ENCODE data around the gene USP5.

Gene USP5

GRCh38 chr12:6830286-6830890 lies 21.6 kb upstream of the USP5 start:
- DNase-seq = no peak
- peaks cover 44% of the 10 kb centered on the region for H3K27me3 Mint-ChIP-seq
- H3K4me1 Mint-ChIP-seq (ENCODE audit: low read depth) = peaks cover 27% of the 10 kb centered on the region
- no peaks in the 10 kb centered on the region for H3K9me3 Mint-ChIP-seq
- H3K4me3 Mint-ChIP-seq = no peak overlapping the region
- H3K27ac Mint-ChIP-seq = no peak overlapping the region
- no peaks in the 10 kb centered on the region for H3K36me3 Mint-ChIP-seq (ENCODE audit: low read depth)

- DNase-seq = no peak
- Mint-ChIP-seq H3K4me1 (ENCODE audit: low read depth) (peaks cover 27% of the 10 kb centered on the region), H3K4me3 (no peak overlapping the region), H3K9me3 (no peaks in the 10 kb centered on the region), H3K27me3 (peaks cover 40% of the 10 kb centered on the region), H3K36me3 (ENCODE audit: low read depth) (no peaks in the 10 kb centered on the region), H3K27ac (no peak overlapping the region)
Observed at GRCh38 chr12:6830999-6831398, 21.0 kb upstream of the USP5 start.

- Mint-ChIP-seq H3K4me3 (no peak overlapping the region), H3K27ac (no peak overlapping the region), H3K36me3 (ENCODE audit: low read depth) (no peaks in the 10 kb centered on the region), H3K27me3 (peaks cover 35% of the 10 kb centered on the region), H3K9me3 (no peaks in the 10 kb centered on the region), H3K4me1 (ENCODE audit: low read depth) (peaks cover 27% of the 10 kb centered on the region)
- no peak for DNase-seq
Observed at GRCh38 chr12:6831450-6831995, 20.4 kb upstream of the USP5 start.

GRCh38 chr12:6832125-6832524 lies 19.8 kb upstream of the USP5 start:
- no peak for DNase-seq
- Mint-ChIP-seq H3K36me3 (ENCODE audit: low read depth) (no peaks in the 10 kb centered on the region), H3K4me3 (no peak overlapping the region), H3K27me3 (peaks cover 28% of the 10 kb centered on the region), H3K4me1 (ENCODE audit: low read depth) (peaks cover 27% of the 10 kb centered on the region), H3K9me3 (no peaks in the 10 kb centered on the region), H3K27ac (no peak overlapping the region)

- Mint-ChIP-seq H3K27ac (no peak overlapping the region), H3K4me1 (ENCODE audit: low read depth) (peaks cover 19% of the 10 kb centered on the region), H3K27me3 (peaks cover 20% of the 10 kb centered on the region), H3K4me3 (no peak overlapping the region), H3K9me3 (no peaks in the 10 kb centered on the region), H3K36me3 (ENCODE audit: low read depth) (no peaks in the 10 kb centered on the region)
- DNase-seq = no peak
Observed at GRCh38 chr12:6833189-6833890, 18.6 kb upstream of the USP5 start.

- no peaks in the 10 kb centered on the region for H3K9me3 Mint-ChIP-seq
- H3K4me1 Mint-ChIP-seq (ENCODE audit: low read depth) = peaks cover 14% of the 10 kb centered on the region
- H3K4me3 Mint-ChIP-seq = no peak overlapping the region
- no peaks in the 10 kb centered on the region for H3K36me3 Mint-ChIP-seq (ENCODE audit: low read depth)
- no peak overlapping the region for H3K27ac Mint-ChIP-seq
- DNase-seq = no peak
- H3K27me3 Mint-ChIP-seq = peaks cover 15% of the 10 kb centered on the region
Observed at GRCh38 chr12:6834254-6834653, 17.7 kb upstream of the USP5 start.

- DNase-seq = no peak
- no peak overlapping the region for H3K27ac Mint-ChIP-seq
Observed at GRCh38 chr12:6834873-6835272, 17.1 kb upstream of the USP5 start.

GRCh38 chr12:6836851-6837250 lies 15.1 kb upstream of the USP5 start:
- no peaks in the 10 kb centered on the region for H3K27me3 Mint-ChIP-seq
- H3K4me3 Mint-ChIP-seq = no peak overlapping the region
- H3K4me1 Mint-ChIP-seq (ENCODE audit: low read depth) = peaks cover 9% of the 10 kb centered on the region
- no peaks in the 10 kb centered on the region for H3K36me3 Mint-ChIP-seq (ENCODE audit: low read depth)
- no peaks in the 10 kb centered on the region for H3K9me3 Mint-ChIP-seq
- no peak overlapping the region for H3K27ac Mint-ChIP-seq
- no peak for DNase-seq

More at GRCh38 chr12:6834873-6835272, 17.1 kb upstream of the USP5 start:
- H3K9me3 Mint-ChIP-seq = no peaks in the 10 kb centered on the region
- peaks cover 9% of the 10 kb centered on the region for H3K4me1 Mint-ChIP-seq (ENCODE audit: low read depth)
- H3K27me3 Mint-ChIP-seq = peaks cover 10% of the 10 kb centered on the region
- H3K36me3 Mint-ChIP-seq (ENCODE audit: low read depth) = no peaks in the 10 kb centered on the region
- H3K4me3 Mint-ChIP-seq = no peak overlapping the region

GRCh38 chr12:6837370-6838060 lies 14.4 kb upstream of the USP5 start:
- Mint-ChIP-seq H3K4me3 (no peak overlapping the region), H3K9me3 (no peaks in the 10 kb centered on the region), H3K36me3 (ENCODE audit: low read depth) (no peaks in the 10 kb centered on the region), H3K27ac (no peak overlapping the region), H3K27me3 (no peaks in the 10 kb centered on the region), H3K4me1 (ENCODE audit: low read depth) (peaks cover 9% of the 10 kb centered on the region)
- no peak for DNase-seq

- DNase-seq = no peak
- Mint-ChIP-seq H3K27ac (no peak overlapping the region), H3K9me3 (no peaks in the 10 kb centered on the region), H3K27me3 (no peaks in the 10 kb centered on the region), H3K36me3 (ENCODE audit: low read depth) (no peaks in the 10 kb centered on the region), H3K4me3 (no peak overlapping the region), H3K4me1 (ENCODE audit: low read depth) (peaks cover 9% of the 10 kb centered on the region)
Observed at GRCh38 chr12:6838854-6839253, 13.1 kb upstream of the USP5 start.

- Mint-ChIP-seq H3K4me3 (no peak overlapping the region), H3K27me3 (no peaks in the 10 kb centered on the region), H3K4me1 (ENCODE audit: low read depth) (peaks cover 5% of the 10 kb centered on the region), H3K36me3 (ENCODE audit: low read depth) (no peaks in the 10 kb centered on the region), H3K9me3 (no peaks in the 10 kb centered on the region), H3K27ac (no peak overlapping the region)
- DNase-seq = no peak
Observed at GRCh38 chr12:6839482-6840201, 12.3 kb upstream of the USP5 start.

GRCh38 chr12:6840330-6840729 lies 11.6 kb upstream of the USP5 start:
- Mint-ChIP-seq H3K36me3 (ENCODE audit: low read depth) (peaks cover 4% of the 10 kb centered on the region), H3K4me1 (ENCODE audit: low read depth) (peaks cover 2% of the 10 kb centered on the region), H3K27me3 (no peaks in the 10 kb centered on the region), H3K27ac (no peak overlapping the region), H3K4me3 (no peak overlapping the region), H3K9me3 (no peaks in the 10 kb centered on the region)
- no peak for DNase-seq

GRCh38 chr12:6840761-6841515 lies 11.0 kb upstream of the USP5 start, which contains the start of gene GNB3:
GNB3 (plus strand) TSS chr12:6840925; CDS start chr12:6841288, 363 bp downstream.
- H3K27ac Mint-ChIP-seq = no peak within 1 kb of the TSS

GRCh38 chr12:6842075-6842474 lies 9.9 kb upstream of the USP5 start:
- peaks cover 12% of the 10 kb centered on the region for H3K36me3 Mint-ChIP-seq (ENCODE audit: low read depth)
- H3K27ac Mint-ChIP-seq = no peak overlapping the region
- H3K27me3 Mint-ChIP-seq = no peaks in the 10 kb centered on the region
- no peaks in the 10 kb centered on the region for H3K4me1 Mint-ChIP-seq (ENCODE audit: low read depth)
- DNase-seq = no peak
- H3K4me3 Mint-ChIP-seq = no peak overlapping the region
- no peaks in the 10 kb centered on the region for H3K9me3 Mint-ChIP-seq

More at GRCh38 chr12:6840761-6841515, 11.0 kb upstream of the USP5 start, which contains the start of gene GNB3:
- Mint-ChIP-seq H3K9me3 (no peaks in the 10 kb centered on the region), H3K36me3 (ENCODE audit: low read depth) (peaks cover 4% of the 10 kb centered on the region), H3K27me3 (no peaks in the 10 kb centered on the region), H3K4me1 (ENCODE audit: low read depth) (no peaks in the 10 kb centered on the region), H3K4me3 (no peak within 1 kb of the TSS)
- no peak for DNase-seq
